HCT116 (cell line): Measurements from ENCODE around the gene ASPHD1.

Experiments
- EGR1 ChIP-seq: IDR thresholded peaks from 2 replicates; pipeline ENCODE4 v1.6.1; 2012; ENCODE audit warnings: low read depth
- ELF1 ChIP-seq: IDR thresholded peaks from 2 replicates; pipeline ENCODE4 v1.6.1; 2012; ENCODE audit warnings: low read depth, borderline replicate concordance
- EZH2 ChIP-seq: fragments of 200-600 bp; sonication (generic); IDR thresholded peaks from 2 replicates; pipeline ENCODE4 v1.6.1; 2017; ENCODE audit warnings: antibody characterized with exemption, mixed run types
- EZH2phosphoT487 ChIP-seq: fragments of 200-600 bp; IDR thresholded peaks from 2 replicates; pipeline ENCODE4 v1.6.1; 2018; ENCODE audit warnings: antibody characterized with exemption, borderline replicate concordance
- POLR2A ChIP-seq: IDR thresholded peaks from 2 replicates; pipeline ENCODE4 v1.7.0; 2011; ENCODE audit warnings: borderline replicate concordance; ENCODE audit not compliant: insufficient read depth, insufficient read length; ENCODE audit errors: extremely low read depth
- POLR2AphosphoS5 ChIP-seq: IDR thresholded peaks from 2 replicates; pipeline ENCODE4 v1.6.1; 2011; ENCODE audit warnings: mild to moderate bottlenecking, low read depth, low read length, moderate library complexity
- TF ChIP-seq, protein P1 (sequence below), 3 experiments: fragments of 200-600 bp in 1 of 3; sonication (generic) in 1 of 3; IDR thresholded peaks in 2 of 3; conservative IDR thresholded peaks in 1 of 3; 2 replicates each; pipeline ENCODE4 v1.5.1; 2012 to 2017; ENCODE audit warnings: low read depth in 2 of 3, low read length in 2 of 3, antibody characterized with exemption in 1 of 3, borderline replicate concordance in 1 of 3, control low read depth in 1 of 3, mild to moderate bottlenecking in 1 of 3, mixed read lengths in 1 of 3, mixed run types in 1 of 3, moderate library complexity in 1 of 3; ENCODE audit not compliant: insufficient read depth in 1 of 3
- TF ChIP-seq, protein P2 (sequence below): IDR thresholded peaks from 2 replicates; pipeline ENCODE4 v1.6.1; 2012; ENCODE audit warnings: low read depth
- TF ChIP-seq, protein P3 (sequence below): IDR thresholded peaks from 2 replicates; pipeline ENCODE4 v1.6.1; 2012

DNA sequence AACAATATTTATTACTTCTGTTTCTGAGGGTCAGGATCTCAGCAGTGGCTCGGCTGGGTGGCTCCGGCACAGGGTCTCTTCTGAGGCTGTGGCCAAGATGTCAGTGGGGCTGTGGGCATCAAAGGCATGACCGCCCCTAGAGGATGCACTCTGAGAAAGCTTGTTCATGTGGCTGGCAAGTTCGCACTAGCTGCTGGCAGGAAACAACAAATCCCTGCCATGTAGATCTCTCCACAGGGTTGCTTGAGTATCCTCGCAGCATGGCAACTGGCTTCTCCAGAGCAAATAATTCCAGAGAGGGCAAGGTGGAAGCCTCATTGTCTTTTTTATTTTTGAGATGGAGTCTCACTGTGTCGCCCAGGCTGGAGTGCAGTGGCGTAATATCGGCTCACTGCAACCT is 13.2 kb downstream of the ASPHD1 start:
- TF ChIP-seq, protein P1, sequence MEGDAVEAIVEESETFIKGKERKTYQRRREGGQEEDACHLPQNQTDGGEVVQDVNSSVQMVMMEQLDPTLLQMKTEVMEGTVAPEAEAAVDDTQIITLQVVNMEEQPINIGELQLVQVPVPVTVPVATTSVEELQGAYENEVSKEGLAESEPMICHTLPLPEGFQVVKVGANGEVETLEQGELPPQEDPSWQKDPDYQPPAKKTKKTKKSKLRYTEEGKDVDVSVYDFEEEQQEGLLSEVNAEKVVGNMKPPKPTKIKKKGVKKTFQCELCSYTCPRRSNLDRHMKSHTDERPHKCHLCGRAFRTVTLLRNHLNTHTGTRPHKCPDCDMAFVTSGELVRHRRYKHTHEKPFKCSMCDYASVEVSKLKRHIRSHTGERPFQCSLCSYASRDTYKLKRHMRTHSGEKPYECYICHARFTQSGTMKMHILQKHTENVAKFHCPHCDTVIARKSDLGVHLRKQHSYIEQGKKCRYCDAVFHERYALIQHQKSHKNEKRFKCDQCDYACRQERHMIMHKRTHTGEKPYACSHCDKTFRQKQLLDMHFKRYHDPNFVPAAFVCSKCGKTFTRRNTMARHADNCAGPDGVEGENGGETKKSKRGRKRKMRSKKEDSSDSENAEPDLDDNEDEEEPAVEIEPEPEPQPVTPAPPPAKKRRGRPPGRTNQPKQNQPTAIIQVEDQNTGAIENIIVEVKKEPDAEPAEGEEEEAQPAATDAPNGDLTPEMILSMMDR (IDR thresholded peaks at IDR 0.05 in 2 of 3, conservative IDR thresholded peaks at IDR 0.05 in 1 of 3; ENCODE audit: borderline replicate concordance in 1 of 3, insufficient read depth in 1 of 3, low read depth in 2 of 3, low read length in 2 of 3) = no peak
- TF ChIP-seq POLR2AphosphoS5 = no peak
- no peak for TF ChIP-seq EZH2
- no peak for TF ChIP-seq ELF1
- no peak for TF ChIP-seq EGR1
- no peak for TF ChIP-seq EZH2phosphoT487
- TF ChIP-seq, protein P2, sequence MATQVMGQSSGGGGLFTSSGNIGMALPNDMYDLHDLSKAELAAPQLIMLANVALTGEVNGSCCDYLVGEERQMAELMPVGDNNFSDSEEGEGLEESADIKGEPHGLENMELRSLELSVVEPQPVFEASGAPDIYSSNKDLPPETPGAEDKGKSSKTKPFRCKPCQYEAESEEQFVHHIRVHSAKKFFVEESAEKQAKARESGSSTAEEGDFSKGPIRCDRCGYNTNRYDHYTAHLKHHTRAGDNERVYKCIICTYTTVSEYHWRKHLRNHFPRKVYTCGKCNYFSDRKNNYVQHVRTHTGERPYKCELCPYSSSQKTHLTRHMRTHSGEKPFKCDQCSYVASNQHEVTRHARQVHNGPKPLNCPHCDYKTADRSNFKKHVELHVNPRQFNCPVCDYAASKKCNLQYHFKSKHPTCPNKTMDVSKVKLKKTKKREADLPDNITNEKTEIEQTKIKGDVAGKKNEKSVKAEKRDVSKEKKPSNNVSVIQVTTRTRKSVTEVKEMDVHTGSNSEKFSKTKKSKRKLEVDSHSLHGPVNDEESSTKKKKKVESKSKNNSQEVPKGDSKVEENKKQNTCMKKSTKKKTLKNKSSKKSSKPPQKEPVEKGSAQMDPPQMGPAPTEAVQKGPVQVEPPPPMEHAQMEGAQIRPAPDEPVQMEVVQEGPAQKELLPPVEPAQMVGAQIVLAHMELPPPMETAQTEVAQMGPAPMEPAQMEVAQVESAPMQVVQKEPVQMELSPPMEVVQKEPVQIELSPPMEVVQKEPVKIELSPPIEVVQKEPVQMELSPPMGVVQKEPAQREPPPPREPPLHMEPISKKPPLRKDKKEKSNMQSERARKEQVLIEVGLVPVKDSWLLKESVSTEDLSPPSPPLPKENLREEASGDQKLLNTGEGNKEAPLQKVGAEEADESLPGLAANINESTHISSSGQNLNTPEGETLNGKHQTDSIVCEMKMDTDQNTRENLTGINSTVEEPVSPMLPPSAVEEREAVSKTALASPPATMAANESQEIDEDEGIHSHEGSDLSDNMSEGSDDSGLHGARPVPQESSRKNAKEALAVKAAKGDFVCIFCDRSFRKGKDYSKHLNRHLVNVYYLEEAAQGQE = no peak
- TF ChIP-seq POLR2A = no peak
- TF ChIP-seq, protein P3, sequence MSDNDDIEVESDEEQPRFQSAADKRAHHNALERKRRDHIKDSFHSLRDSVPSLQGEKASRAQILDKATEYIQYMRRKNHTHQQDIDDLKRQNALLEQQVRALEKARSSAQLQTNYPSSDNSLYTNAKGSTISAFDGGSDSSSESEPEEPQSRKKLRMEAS = no peak
